HG02763 (cell line): ENCODE measurements around the gene CMSS1.
A peak's percentile ranks its signal among the peaks of the same experiment; 100 is the strongest.
"Not testable (repeated sequence)": the region's sequence is repeated elsewhere in the genome, so short reads cannot be mapped to it uniquely, and the experiment has no call there.

Experiments
- ATAC-seq: cut with Tn5 transposase; IDR thresholded peaks from one replicate; pipeline ENCODE4 v1.9.1; 2021; ENCODE audit warnings: mild to moderate bottlenecking, moderate library complexity; ENCODE audit not compliant: unreplicated experiment

Gene CMSS1

DNA sequence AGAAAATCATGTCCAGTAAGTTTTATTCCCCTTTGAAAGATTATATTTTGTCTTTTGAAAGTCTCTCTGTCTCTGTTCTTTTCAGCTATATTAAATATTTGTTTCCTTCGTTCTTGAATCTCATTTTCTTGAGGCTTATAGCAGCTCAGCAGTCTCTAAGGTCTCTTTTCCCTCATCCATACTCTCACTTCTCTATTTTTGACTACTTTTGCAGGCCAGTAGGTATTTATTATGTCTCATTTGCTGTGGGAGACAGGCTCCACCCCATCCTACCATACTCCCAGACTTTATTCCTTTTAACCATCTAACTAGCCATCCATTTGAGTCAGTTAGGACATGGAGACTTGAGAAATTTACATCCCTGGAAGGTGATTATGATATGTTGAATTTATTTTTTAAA, 225.6 kb downstream of the CMSS1 start:
- no peak for ATAC-seq

DNA sequence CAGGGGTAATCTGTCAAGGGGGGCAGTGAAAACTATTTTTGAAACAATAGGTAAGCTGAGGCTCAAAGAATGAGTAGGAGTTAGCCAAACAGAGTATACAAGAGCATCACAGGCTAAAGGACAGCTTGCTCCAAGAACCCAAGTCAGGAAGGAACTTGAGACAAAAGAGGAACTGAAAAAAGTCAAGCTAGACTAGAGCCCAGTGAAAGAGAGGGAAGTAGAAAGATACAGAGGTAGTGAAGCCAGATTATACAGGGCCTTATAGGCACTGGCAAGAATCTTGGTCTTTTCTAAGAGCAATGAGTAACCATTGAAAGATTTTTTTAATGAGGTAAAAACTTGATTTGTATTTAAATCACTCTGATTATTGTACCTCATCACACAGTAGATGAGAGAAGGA, 226.7 kb downstream of the CMSS1 start:
- peak; percentile 81 for ATAC-seq

DNA sequence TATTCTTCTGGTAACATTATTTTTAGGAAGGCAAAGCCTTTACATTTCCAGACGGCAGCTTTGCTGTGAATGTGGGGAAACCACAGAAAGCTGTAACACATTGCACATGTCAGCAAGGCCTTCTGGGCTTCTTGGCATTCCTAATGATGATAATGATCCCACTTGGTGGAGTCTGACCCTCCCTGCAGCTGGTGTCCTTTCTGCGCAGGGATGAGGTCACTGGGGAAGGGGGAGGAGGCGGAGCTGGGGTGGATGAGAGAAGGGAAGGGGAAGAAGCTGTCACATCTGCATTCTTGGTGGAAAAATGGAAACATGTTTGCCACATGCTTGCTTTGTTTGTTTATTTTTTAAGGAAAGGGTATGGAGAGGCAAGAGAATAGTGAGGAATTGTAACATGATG, 228.0 kb downstream of the CMSS1 start:
- ATAC-seq = no peak

DNA sequence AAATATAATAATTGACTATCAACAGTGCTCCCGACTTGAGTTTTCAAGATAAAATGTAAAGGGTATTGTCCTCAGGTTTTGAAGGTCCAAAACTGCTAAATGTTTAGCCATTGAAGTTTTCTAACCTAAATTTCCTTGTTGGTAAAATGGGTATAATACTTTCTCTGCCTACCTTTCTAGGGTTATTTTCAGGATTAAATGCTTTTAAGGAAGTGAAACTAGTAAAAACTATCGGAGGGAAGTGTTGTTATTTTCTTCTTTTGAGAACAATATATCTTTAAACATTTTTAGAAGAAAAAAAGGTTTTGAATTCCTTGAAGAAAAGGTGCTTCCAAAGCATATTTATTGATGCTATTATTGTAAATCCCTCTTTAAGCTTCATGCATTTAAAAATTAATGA, 229.3 kb downstream of the CMSS1 start:
- ATAC-seq = no peak

- ATAC-seq = peak; percentile 77
Observed at GRCh38 chr3:100047455-100048141, 229.9 kb downstream of the CMSS1 start.

DNA sequence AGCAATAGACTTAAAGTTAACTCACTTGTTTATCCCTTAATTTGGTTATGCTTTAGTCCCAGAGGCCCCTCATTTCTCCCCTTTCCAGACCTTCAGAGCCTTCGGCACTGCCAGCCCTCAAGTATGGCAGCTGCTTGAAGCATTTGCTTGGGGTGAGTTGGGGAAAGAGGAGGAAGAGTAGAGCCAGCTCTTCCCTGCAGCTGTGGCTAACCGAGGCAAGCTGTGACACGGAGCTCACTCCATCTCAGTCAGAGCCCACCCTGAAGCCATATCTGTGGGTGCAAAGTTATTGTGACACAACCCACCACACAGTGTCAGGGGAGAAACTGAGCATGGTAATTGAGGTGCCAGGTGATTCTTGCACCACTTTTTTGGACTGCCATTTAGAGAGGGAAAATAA, 230.6 kb downstream of the CMSS1 start:
- ATAC-seq = no peak

- ATAC-seq = not testable (repeated sequence)
Observed at GRCh38 chr3:100051513-100051912, 233.9 kb downstream of the CMSS1 start.

GRCh38 chr3:100053951-100054620, 236.4 kb downstream of the CMSS1 start:
- no peak for ATAC-seq

- no peak for ATAC-seq
Observed at GRCh38 chr3:100057716-100058575, 240.3 kb downstream of the CMSS1 start.

DNA sequence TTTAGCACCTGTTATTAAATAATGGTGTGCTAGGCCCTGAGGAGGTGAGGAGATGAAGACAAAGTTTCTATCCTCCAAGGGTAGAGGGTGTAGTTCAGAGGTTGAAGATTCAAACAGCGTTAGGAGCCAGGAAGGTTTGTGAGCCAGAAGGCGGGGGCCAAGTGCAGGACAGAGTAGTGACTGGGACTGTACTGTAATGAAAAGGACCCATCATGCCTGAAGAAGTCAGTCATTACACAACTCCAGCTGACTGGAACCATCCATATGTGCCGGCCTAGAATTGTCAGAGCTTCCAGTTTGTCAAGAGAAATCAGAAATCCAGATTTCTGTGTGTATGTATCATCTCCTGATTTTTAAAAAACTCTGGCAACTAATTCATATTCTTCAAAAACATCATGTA, 241.8 kb downstream of the CMSS1 start:
- ATAC-seq = no peak

DNA sequence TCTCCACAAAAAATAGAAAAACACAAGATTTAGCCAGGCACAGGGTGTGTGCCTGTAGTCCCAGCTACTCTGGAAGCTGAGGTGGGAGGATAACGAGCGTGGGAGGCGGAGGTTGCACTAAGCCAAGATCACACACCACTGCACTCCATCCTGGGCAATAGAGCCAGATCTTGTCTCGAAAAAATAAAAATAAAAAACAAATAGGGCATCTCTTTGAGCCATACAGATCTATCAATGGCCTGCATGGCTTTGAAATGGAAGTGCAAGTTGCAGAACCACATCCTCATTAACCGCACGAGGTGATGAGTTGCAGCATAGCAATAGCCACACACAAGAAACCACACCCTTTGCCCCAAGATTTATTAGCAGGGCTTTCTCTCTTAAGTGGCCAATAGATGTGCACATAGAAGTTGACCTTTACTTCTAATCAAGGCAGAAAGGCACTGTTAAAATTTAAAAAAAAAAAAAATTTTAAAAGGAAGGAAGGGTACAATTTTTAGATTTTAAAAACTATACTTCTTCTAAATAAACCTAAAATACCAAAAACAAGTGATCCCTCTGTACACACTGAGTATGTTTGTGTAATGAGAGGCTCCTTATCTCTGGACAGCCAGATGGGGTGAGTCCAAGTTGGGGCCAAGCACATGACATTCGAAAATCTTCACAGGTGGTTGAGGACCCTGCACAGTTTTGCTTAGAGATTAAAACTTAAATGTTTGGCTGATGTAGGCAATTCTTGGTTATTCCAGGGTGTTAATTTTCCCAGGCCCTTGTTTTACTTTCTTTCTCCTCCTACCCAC, 243.2 kb downstream of the CMSS1 start:
- no peak for ATAC-seq

GRCh38 chr3:100062665-100063064, 245.0 kb downstream of the CMSS1 start:
- no peak for ATAC-seq

DNA sequence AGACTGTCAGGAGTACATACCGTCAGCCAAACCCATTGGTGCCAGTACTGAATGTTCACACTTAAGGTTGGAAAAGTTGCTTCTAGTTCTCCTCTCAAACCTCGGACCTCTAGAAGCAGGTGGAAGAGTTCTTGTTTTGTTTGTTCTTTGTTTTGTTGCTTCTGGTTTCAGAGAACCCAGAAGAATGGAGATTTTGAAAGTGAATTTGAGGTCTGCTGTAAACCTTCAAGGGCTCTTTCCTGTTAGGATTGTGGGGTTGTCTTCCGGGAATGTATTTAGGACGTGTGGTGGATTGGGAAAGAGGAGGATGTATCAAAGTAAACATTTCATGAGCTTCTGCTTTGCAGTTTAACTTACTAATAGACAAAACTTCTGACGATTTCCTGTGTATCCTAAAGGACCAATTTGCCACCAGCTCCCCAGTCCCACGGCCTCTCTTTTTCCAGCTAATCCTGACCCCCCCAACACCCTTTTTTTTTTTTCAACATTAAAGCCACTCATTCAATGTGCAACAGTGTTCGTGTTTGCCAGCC, 246.3 kb downstream of the CMSS1 start:
- ATAC-seq = no peak

- no peak for ATAC-seq
Observed at GRCh38 chr3:100067589-100067988, 249.9 kb downstream of the CMSS1 start.

DNA sequence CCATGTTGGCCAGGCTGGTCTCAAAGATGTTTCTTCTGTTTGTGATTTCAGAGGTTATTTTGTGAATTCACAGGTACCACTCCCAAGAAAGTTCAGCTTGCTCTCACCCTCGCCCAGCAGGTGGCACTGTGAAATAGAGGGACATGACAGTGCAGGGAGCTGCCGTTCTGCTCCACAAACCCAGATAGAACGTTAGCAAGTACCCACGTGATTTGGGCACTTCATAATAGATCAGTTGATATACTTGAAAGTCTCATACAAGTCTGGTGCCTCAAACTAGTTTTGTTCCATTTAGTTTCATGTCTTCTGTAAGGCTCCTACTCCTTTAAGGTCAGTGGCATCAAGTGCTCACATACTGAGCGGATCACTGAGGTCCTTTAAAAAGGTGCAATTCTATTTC, 251.2 kb downstream of the CMSS1 start:
- peak; percentile 63 for ATAC-seq

DNA sequence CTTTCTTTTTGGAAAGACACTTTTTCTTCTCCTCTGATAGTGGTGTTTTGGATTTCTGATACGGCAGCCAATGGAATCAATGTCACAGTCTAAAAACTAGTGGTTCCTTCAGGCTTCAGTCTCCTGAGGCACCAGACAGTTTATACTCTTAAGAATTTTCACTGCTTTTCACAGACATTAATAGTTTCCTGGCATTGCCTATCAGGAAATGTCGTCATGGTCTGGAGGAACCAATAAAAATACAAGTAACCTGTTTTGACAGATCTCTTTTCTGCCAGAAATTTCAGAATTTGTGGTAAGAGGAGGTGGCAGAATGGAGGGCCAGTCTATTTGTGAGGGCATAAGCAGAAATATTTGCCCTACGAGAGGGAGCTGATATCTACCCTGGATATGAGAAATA, 251.8 kb downstream of the CMSS1 start:
- no peak for ATAC-seq

DNA sequence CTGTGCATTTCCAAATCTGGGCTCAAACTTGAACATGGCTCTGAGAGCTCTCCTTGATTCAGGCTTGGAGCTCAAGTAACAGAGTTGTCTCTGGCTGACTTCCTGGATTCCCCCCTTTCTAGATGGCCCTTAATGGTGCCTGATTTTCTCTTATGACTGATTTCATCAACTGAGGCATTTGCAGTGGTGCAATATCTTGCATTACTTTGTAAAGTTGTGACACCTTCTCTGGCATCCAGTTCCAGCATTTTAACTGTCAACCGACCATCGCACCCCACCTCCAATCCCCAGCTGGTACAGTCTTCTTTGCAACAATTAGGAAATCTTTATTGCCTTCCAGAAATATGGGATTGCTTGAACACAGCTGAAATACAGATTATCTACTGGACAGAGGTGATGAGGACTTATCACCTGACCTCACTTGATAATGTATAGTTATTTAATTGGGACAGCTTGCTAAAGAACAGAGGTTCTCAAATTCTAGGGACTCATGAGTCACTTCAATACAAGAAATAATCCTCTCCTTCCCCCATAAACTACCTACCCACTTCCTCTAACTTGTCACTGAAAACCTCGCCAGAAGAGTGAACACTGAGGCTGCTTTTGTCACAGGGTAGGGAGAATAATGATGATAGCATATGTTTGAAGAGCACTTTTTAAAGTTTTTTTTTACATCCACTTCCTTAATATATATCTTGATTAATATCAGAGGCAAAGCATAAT, 254.8 kb downstream of the CMSS1 start:
- no peak for ATAC-seq

DNA sequence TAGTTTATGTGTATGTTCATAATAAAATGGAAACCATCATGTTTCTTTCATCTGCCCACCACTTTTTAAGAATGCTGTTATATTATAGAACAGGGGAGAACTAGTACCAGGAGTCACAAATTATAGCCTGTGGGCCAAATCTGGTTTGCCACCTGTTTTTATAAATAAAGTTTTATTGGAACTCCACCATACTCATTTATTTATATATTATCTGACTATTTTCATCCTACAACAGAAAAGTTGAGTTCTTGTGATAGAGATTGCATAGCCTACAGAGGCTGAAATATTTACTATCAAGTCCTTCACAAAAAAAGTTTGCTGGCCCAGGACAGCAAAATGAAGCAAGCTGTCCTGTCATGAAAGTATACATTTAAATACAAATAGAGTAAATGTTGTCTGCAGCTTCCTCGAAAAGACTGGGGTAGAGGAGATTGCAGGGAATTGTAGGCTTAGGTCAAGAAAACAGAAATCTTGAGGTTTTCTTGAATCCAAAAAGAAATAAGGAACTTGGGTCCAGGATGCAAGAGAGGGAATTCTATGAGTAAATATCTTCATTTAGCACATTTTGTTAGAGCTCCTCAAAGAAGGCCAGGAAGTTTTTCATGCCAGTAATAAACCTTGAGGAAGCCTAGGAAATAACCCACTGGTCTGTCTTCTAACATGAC, 255.5 kb downstream of the CMSS1 start:
- no peak for ATAC-seq

GRCh38 chr3:100073714-100074307, 256.1 kb downstream of the CMSS1 start:
- ATAC-seq = no peak
